Thoracic aorta (tissue), 2 donors: ENCODE measurements around the gene CD163. TPM values are rescaled to one million over a fixed set of nuclear protein-coding genes. Genes with fewer than 3 reads are reported as not detected.

ENCODE experiments used
- ATAC-seq: fragments of 150-250 bp; one replicate; pipeline ENCODE4 v1.8.0; 2017; ENCODE audit warnings: low read depth; ENCODE audit not compliant: insufficient number of reproducible peaks, low FRiP score
- DNase-seq: peaks from one replicate; pipeline ENCODE4 v3.0.0-alpha.2; 2020; ENCODE audit warnings: low spot score
- H3K27ac ChIP-seq, 2 donors: fragments of 200-600 bp; sonication (generic); 1 replicate in 1 of 2; 2 replicates in 1 of 2; pipeline ENCODE4 v1.5.1; 2016; ENCODE audit warnings: mild to moderate bottlenecking in 2 of 2, moderate library complexity in 2 of 2
- H3K27me3 ChIP-seq: fragments of 200-600 bp; sonication (generic); replicated peaks from 2 replicates; pipeline ENCODE4 v1.6.0; 2016; ENCODE audit warnings: mild to moderate bottlenecking; ENCODE audit not compliant: insufficient read depth
- H3K36me3 ChIP-seq: fragments of 200-600 bp; sonication (generic); one replicate; pipeline ENCODE4 v1.5.1; 2016
- H3K4me1 ChIP-seq, 2 donors: fragments of 200-600 bp; sonication (generic); 1 replicate in 1 of 2; 2 replicates in 1 of 2; pipeline versions ENCODE4 v1.5.1 to v1.6.0; 2016; ENCODE audit warnings: low read depth in 2 of 2, mild to moderate bottlenecking in 1 of 2; ENCODE audit not compliant: control insufficient read depth in 1 of 2
- H3K4me3 ChIP-seq: fragments of 200-600 bp; sonication (generic); 2 replicates; pipeline ENCODE4 v1.5.1; 2016; ENCODE audit warnings: mild to moderate bottlenecking
- H3K9me3 ChIP-seq: fragments of 200-600 bp; sonication (generic); 2 replicates; pipeline ENCODE4 v1.5.1; 2016
- CTCF ChIP-seq: fragments of 200-600 bp; sonication (generic); IDR thresholded peaks from one replicate; pipeline ENCODE4 v1.5.1; 2019; ENCODE audit warnings: antibody characterized with exemption
- total RNA-seq, 2 donors: library from RNA; depleted of rRNA; stranded (reverse); fragments of >200 nt; gene quantifications; one replicate each; pipeline versions ENCODE4 v1.1.0 to v1.2.3, GENCODE V29; 2016

CD163 gene
- total RNA-seq, 2 donors from 2014 or later: 341 to 464 TPM

- Histone ChIP-seq H3K36me3 (no peaks in the 10 kb centered on the region), H3K27me3 (no peaks in the 10 kb centered on the region), H3K27ac (no peak overlapping the region), H3K4me1 (no peaks in the 10 kb centered on the region), H3K9me3 (no peaks in the 10 kb centered on the region), H3K4me3 (no peak overlapping the region)
- DNase-seq (no peak), ATAC-seq (no peak)
- no peak for TF ChIP-seq CTCF
Observed at GRCh38 chr12:7451756-7452155, 51.8 kb downstream of the CD163 start.

- H3K27me3 ChIP-seq: no peaks in the 10 kb centered on the region
- no peak overlapping the region for H3K4me3 ChIP-seq
- TF ChIP-seq CTCF: no peak
- no peak overlapping the region for H3K27ac ChIP-seq
- no peak for DNase-seq
- no peaks in the 10 kb centered on the region for H3K4me1 ChIP-seq
- no peaks in the 10 kb centered on the region for H3K36me3 ChIP-seq
- no peaks in the 10 kb centered on the region for H3K9me3 ChIP-seq
- ATAC-seq: no peak
Observed at GRCh38 chr12:7450667-7451066, 52.9 kb downstream of the CD163 start.

- no peaks in the 10 kb centered on the region for H3K4me1 ChIP-seq
- H3K27me3 ChIP-seq: no peaks in the 10 kb centered on the region
- no peak for DNase-seq
- H3K36me3 ChIP-seq: no peaks in the 10 kb centered on the region
- no peak for TF ChIP-seq CTCF
- H3K4me3 ChIP-seq: no peak overlapping the region
- no peaks in the 10 kb centered on the region for H3K9me3 ChIP-seq
- no peak for ATAC-seq
- H3K27ac ChIP-seq: no peak overlapping the region
Observed at GRCh38 chr12:7448099-7448498, 55.5 kb downstream of the CD163 start.

- ATAC-seq (no peak), DNase-seq (no peak)
- TF ChIP-seq CTCF: no peak
- H3K36me3 ChIP-seq: no peaks in the 10 kb centered on the region
- no peak overlapping the region for H3K27ac ChIP-seq
- no peaks in the 10 kb centered on the region for H3K4me1 ChIP-seq
- H3K9me3 ChIP-seq: no peaks in the 10 kb centered on the region
- no peak overlapping the region for H3K4me3 ChIP-seq
- no peaks in the 10 kb centered on the region for H3K27me3 ChIP-seq
Observed at GRCh38 chr12:7444537-7444936, 59.0 kb downstream of the CD163 start.

- ATAC-seq (no peak), DNase-seq (no peak)
- no peak for TF ChIP-seq CTCF
- Histone ChIP-seq H3K27me3 (no peaks in the 10 kb centered on the region), H3K36me3 (no peaks in the 10 kb centered on the region), H3K4me3 (no peak within 1 kb of the TSS), H3K27ac (no peak within 1 kb of the TSS), H3K4me1 (no peaks in the 10 kb centered on the region), H3K9me3 (no peaks in the 10 kb centered on the region)
Observed at GRCh38 chr12:7444076-7444475, 59.5 kb downstream of the CD163 start, which contains the start of gene CD163L1. Gene CD163L1 (minus strand): TSS chr12:7444153. CDS start chr12:7444127, 26 bp downstream.
